ENCODE data around the gene UNC13B. TPM values are rescaled to one million over a fixed set of nuclear protein-coding genes. Genes with fewer than 3 reads are reported as not detected.

Gene UNC13B
- total and polyA plus RNA-seq, 9 of the 15 experiments (the other 6 are each of a cell fraction or from before 2014, with no cell fraction given), result 2.4 to 11.5 (median 8.6) TPM

- TF ChIP-seq CTCF (IDR thresholded peaks at IDR 0.05 in 2 of 3, conservative IDR thresholded peaks at IDR 0.05 in 1 of 3; ENCODE audit: insufficient read depth in 2 of 3, low read depth in 1 of 3, low read length in 3 of 3) (peak; percentile 11 to 50 (median 22); a peak in 3 of 6 replicates), RNF219 (CRISPR knock-in tag; IDR thresholded peaks at IDR 0.05) (no peak), PML (IDR thresholded peaks at IDR 0.05; ENCODE audit: low read length) (no peak), RBM34 (IDR thresholded peaks at IDR 0.05; ENCODE audit: borderline replicate concordance, insufficient read depth, low read length) (no peak), U2AF2 (optimal IDR thresholded peaks at IDR 0.05; ENCODE audit: low read depth, low read length) (no peak), GMEB1 (CRISPR knock-in tag; IDR thresholded peaks at IDR 0.05) (no peak), MIER1 (IDR thresholded peaks at IDR 0.05; ENCODE audit: low read depth) (no peak), ZNF639 (CRISPR knock-in tag; conservative IDR thresholded peaks at IDR 0.05 in 1 of 2, IDR thresholded peaks at IDR 0.05 in 1 of 2) (no peak), PHTF2 (CRISPR knock-in tag; IDR thresholded peaks at IDR 0.05) (no peak), ZNF217 (CRISPR knock-in tag; IDR thresholded peaks at IDR 0.05) (no peak), PCBP2 (IDR thresholded peaks at IDR 0.05; ENCODE audit: low read depth, low read length, poor library complexity, severe bottlenecking) (no peak), CBFA2T3 (IDR thresholded peaks at IDR 0.05) (no peak), NFIC (IDR thresholded peaks at IDR 0.05) (no peak), CREM (IDR thresholded peaks at IDR 0.05; ENCODE audit: low read depth) (no peak), PYGO2 (tag; IDR thresholded peaks at IDR 0.05) (no peak), DACH1 (IDR thresholded peaks at IDR 0.05; ENCODE audit: partially characterized antibody) (no peak), MYC (IDR thresholded peaks at IDR 0.05; ENCODE audit: low read depth, low read length) (peak; percentile 84), MYC (CRISPR knock-in tag; IDR thresholded peaks at IDR 0.05; ENCODE audit: borderline replicate concordance, low read depth) (no peak), ZBTB17 (CRISPR knock-in tag; IDR thresholded peaks at IDR 0.05) (no peak), CLOCK (CRISPR knock-in tag; IDR thresholded peaks at IDR 0.05; ENCODE audit: borderline replicate concordance) (no peak)
These were observed 32.0 kb downstream of the UNC13B start (continued) for GRCh38 chr9:35193762-35194161.
